ENCODE results near the gene JAKMIP1.

JAKMIP1 gene

GRCh38 chr4:6055436-6055835, 144.9 kb downstream of the JAKMIP1 start:
- no peak for DNase-seq

GRCh38 chr4:6055030-6055429, 145.3 kb downstream of the JAKMIP1 start:
- no peak for DNase-seq

- DNase-seq, result no peak
Measured at GRCh38 chr4:6054162-6054922, 146.0 kb downstream of the JAKMIP1 start.

GRCh38 chr4:6052679-6053078, 147.7 kb downstream of the JAKMIP1 start:
- no peak for DNase-seq

- no peak for DNase-seq
Measured at GRCh38 chr4:6050551-6050950, 149.8 kb downstream of the JAKMIP1 start.

- DNase-seq, result no peak
Measured at GRCh38 chr4:6049985-6050384, 150.4 kb downstream of the JAKMIP1 start.

GRCh38 chr4:6049278-6049677, 151.1 kb downstream of the JAKMIP1 start:
- no peak for DNase-seq

- no peak for DNase-seq
Measured at GRCh38 chr4:6048537-6048936, 151.8 kb downstream of the JAKMIP1 start.

- no peak for DNase-seq
Measured at GRCh38 chr4:6047130-6047673, 153.1 kb downstream of the JAKMIP1 start.

GRCh38 chr4:6046526-6047129, 153.7 kb downstream of the JAKMIP1 start:
- DNase-seq, result no peak

GRCh38 chr4:6044805-6045204, 155.5 kb downstream of the JAKMIP1 start:
- DNase-seq, result no peak

- no peak for DNase-seq
Measured at GRCh38 chr4:6044276-6044675, 156.1 kb downstream of the JAKMIP1 start.

- DNase-seq, result no peak
Measured at GRCh38 chr4:6043843-6044242, 156.5 kb downstream of the JAKMIP1 start.

GRCh38 chr4:6043188-6043587, 157.2 kb downstream of the JAKMIP1 start:
- DNase-seq, result no peak

GRCh38 chr4:6042293-6043063, 157.9 kb downstream of the JAKMIP1 start:
- no peak for DNase-seq

GRCh38 chr4:6041800-6042199, 158.5 kb downstream of the JAKMIP1 start:
- no peak for DNase-seq

- DNase-seq, result no peak
Measured at GRCh38 chr4:6038711-6039110, 161.6 kb downstream of the JAKMIP1 start.

- no peak for DNase-seq
Measured at GRCh38 chr4:6035786-6036185, 164.6 kb downstream of the JAKMIP1 start.

GRCh38 chr4:6033381-6033780, 167.0 kb downstream of the JAKMIP1 start:
- DNase-seq, result no peak

GRCh38 chr4:6032249-6033244, 167.8 kb downstream of the JAKMIP1 start:
- DNase-seq, result no peak

- no peak for DNase-seq
Measured at GRCh38 chr4:6031846-6032245, 168.5 kb downstream of the JAKMIP1 start.

- DNase-seq, result no peak
Measured at GRCh38 chr4:6030679-6031078, 169.7 kb downstream of the JAKMIP1 start.
